WTC11 (cell line): ENCODE measurements around the gene SOS2. TPM values are rescaled to one million over a fixed set of nuclear protein-coding genes. Genes with fewer than 3 reads are reported as not detected.
"Not testable (repeated sequence)": the region's sequence is repeated elsewhere in the genome, so short reads cannot be mapped to it uniquely, and the experiment has no call there.

ENCODE experiments used
- ATAC-seq: fragments of 200-7000 bp; cut with Tn5 transposase; 2 replicates; pipeline ENCODE4 v1.10.0; 2021; ENCODE audit warnings: mild to moderate bottlenecking, moderate library complexity
- CTCF ChIA-PET: fragments of 300-600 bp; sonication (Branson Sonifier 250); formaldehyde crosslinking; loops from one replicate; lab custom pipeline; 2021; ENCODE audit warnings: antibody characterized with exemption; lab: Charles Lee
- POLR2A ChIA-PET: fragments of 350-600 bp; sonication (Branson Sonifier 250); formaldehyde crosslinking; loops from one replicate; lab custom pipeline; 2021; ENCODE audit warnings: antibody characterized with exemption; lab: Charles Lee
- DNase-seq: peaks from one replicate; pipeline ENCODE4 v3.0.0; 2021; ENCODE audit warnings: low spot score
- H3K27ac Mint-ChIP-seq: 2 replicates; pipeline ENCODE4 v1.8.0; 2021; ENCODE audit warnings: mixed read lengths
- H3K27me3 Mint-ChIP-seq: 2 replicates; pipeline ENCODE4 v1.8.0; 2021; ENCODE audit warnings: low read depth, mild to moderate bottlenecking, moderate library complexity, mixed read lengths
- H3K36me3 Mint-ChIP-seq: 2 replicates; pipeline ENCODE4 v1.8.0; 2021; ENCODE audit warnings: mixed read lengths
- H3K4me1 Mint-ChIP-seq: 2 replicates; pipeline ENCODE4 v1.8.0; 2022; ENCODE audit warnings: mixed read lengths
- H3K4me3 Mint-ChIP-seq: 2 replicates; pipeline ENCODE4 v1.8.0; 2021; ENCODE audit warnings: mild to moderate bottlenecking, moderate library complexity, mixed read lengths
- H3K9me3 Mint-ChIP-seq: 2 replicates; pipeline ENCODE4 v1.8.0; 2021; ENCODE audit warnings: mixed read lengths
- AR ChIP-seq: fragments of 250-450 bp; sonication (Bioruptor Pico); IDR thresholded peaks from 2 replicates; pipeline ENCODE4 v1.9.0; 2021; ENCODE audit warnings: mild to moderate bottlenecking
- CREM ChIP-seq: sonication (generic); formaldehyde crosslinking; IDR thresholded peaks from 2 replicates; pipeline ENCODE4 v1.8.1; 2022; ENCODE audit warnings: mild to moderate bottlenecking, missing genetic modification reagents, moderate library complexity
- CTCF ChIP-seq: fragments of 200-600 bp; IDR thresholded peaks from 2 replicates; pipeline ENCODE4 v1.8.0; 2022; ENCODE audit warnings: antibody characterized with exemption
- FOXJ3 ChIP-seq: sonication (generic); formaldehyde crosslinking; IDR thresholded peaks from 2 replicates; pipeline ENCODE4 v1.9.0; 2021; ENCODE audit warnings: missing genetic modification reagents, mild to moderate bottlenecking, borderline replicate concordance
- FOXP1 ChIP-seq: sonication (generic); formaldehyde crosslinking; IDR thresholded peaks from 2 replicates; pipeline ENCODE4 v1.8.0; 2022; ENCODE audit warnings: missing genetic modification reagents, mild to moderate bottlenecking, moderate library complexity, borderline replicate concordance
- JAZF1 ChIP-seq: fragments of 250-450 bp; sonication (Bioruptor Pico); IDR thresholded peaks from 2 replicates; pipeline ENCODE4 v1.9.0; 2021; ENCODE audit warnings: moderate library complexity, mild to moderate bottlenecking, inconsistent platforms
- MAX ChIP-seq: sonication (generic); formaldehyde crosslinking; IDR thresholded peaks from 2 replicates; pipeline ENCODE4 v1.8.0; 2022; ENCODE audit warnings: mild to moderate bottlenecking, missing genetic modification reagents
- NFYB ChIP-seq: sonication (generic); formaldehyde crosslinking; conservative IDR thresholded peaks from 2 replicates; pipeline ENCODE4 v1.8.0; 2022; ENCODE audit warnings: low read depth, missing genetic modification reagents
- NR2C2 ChIP-seq: sonication (generic); formaldehyde crosslinking; IDR thresholded peaks from 2 replicates; pipeline ENCODE4 v1.8.0; 2022; ENCODE audit warnings: mild to moderate bottlenecking, missing genetic modification reagents
- PRDM15 ChIP-seq: sonication (generic); formaldehyde crosslinking; IDR thresholded peaks from 2 replicates; pipeline ENCODE4 v1.8.0; 2022; ENCODE audit warnings: missing genetic modification reagents
- RORB ChIP-seq: fragments of 250-450 bp; sonication (Bioruptor Pico); IDR thresholded peaks from 2 replicates; pipeline ENCODE4 v1.9.0; 2021; ENCODE audit warnings: mild to moderate bottlenecking
- SP1 ChIP-seq: sonication (generic); formaldehyde crosslinking; conservative IDR thresholded peaks from 2 replicates; pipeline ENCODE4 v1.8.1; 2022; ENCODE audit warnings: missing genetic modification reagents
- ZNF317 ChIP-seq: sonication (generic); formaldehyde crosslinking; IDR thresholded peaks from 2 replicates; pipeline ENCODE4 v1.8.1; 2023; ENCODE audit warnings: low read depth, mild to moderate bottlenecking, moderate library complexity, missing genetic modification reagents, borderline replicate concordance
- ZNF396 ChIP-seq: fragments of 250-450 bp; sonication (Bioruptor Pico); IDR thresholded peaks from 2 replicates; pipeline ENCODE4 v1.8.0; 2021; ENCODE audit warnings: mild to moderate bottlenecking, moderate library complexity, borderline replicate concordance
- ZNF532 ChIP-seq: fragments of 250-450 bp; sonication (Bioruptor Pico); IDR thresholded peaks from 2 replicates; pipeline ENCODE4 v1.9.0; 2021; ENCODE audit warnings: mild to moderate bottlenecking, borderline replicate concordance
- total RNA-seq: library from RNA; stranded (reverse); gene quantifications from 3 replicates; pipeline ENCODE4 v1.2.3, GENCODE V29; 2021

SOS2 gene
- total RNA-seq, 1 experiment from 2014 or later, result 11.0 TPM

- CTCF ChIA-PET, result not testable (repeated sequence)
Observed at GRCh38 chr14:50167381-50167780, 64.0 kb downstream of the SOS2 start.

GRCh38 chr14:50156111-50156510, 75.3 kb downstream of the SOS2 start:
- H3K27ac Mint-ChIP-seq, result no peak overlapping the region
- POLR2A ChIA-PET, result no interaction called here
- TF ChIP-seq ZNF532, result no peak
- no peak for TF ChIP-seq NFYB (CRISPR knock-in tag)
- TF ChIP-seq FOXJ3, result no peak
- TF ChIP-seq AR (CRISPR knock-in tag), result no peak
- TF ChIP-seq PRDM15, result no peak
- TF ChIP-seq MAX (CRISPR knock-in tag), result no peak
- TF ChIP-seq JAZF1 (CRISPR knock-in tag), result no peak
- no peak for TF ChIP-seq ZNF317 (CRISPR knock-in tag)
- TF ChIP-seq SP1 (CRISPR knock-in tag), result no peak
- TF ChIP-seq CTCF, result no peak
- TF ChIP-seq RORB (CRISPR knock-in tag), result no peak
- TF ChIP-seq CREM (CRISPR knock-in tag), result no peak
- no peak for TF ChIP-seq ZNF396 (CRISPR knock-in tag)
- TF ChIP-seq NR2C2 (CRISPR knock-in tag), result no peak
- no peak for TF ChIP-seq FOXP1 (CRISPR knock-in tag)
- TF ChIP-seq, all 79 proteins: peak for 0
- peaks cover 8% of the 10 kb centered on the region; the same call in 1 of the 2 replicates for H3K36me3 Mint-ChIP-seq
- H3K27me3 Mint-ChIP-seq, result no peaks in the 10 kb centered on the region
- DNase-seq (no peak), ATAC-seq (no peak)
- no peaks in the 10 kb centered on the region for H3K4me1 Mint-ChIP-seq
- no peaks in the 10 kb centered on the region for H3K9me3 Mint-ChIP-seq
- no peak overlapping the region for H3K4me3 Mint-ChIP-seq
- CTCF ChIA-PET, result no interaction called here

More at GRCh38 chr14:50167381-50167780, 64.0 kb downstream of the SOS2 start:
- DNase-seq, H3K4me3 Mint-ChIP-seq, ATAC-seq, POLR2A ChIA-PET, H3K27ac Mint-ChIP-seq, H3K4me1 Mint-ChIP-seq, H3K27me3 Mint-ChIP-seq, H3K9me3 Mint-ChIP-seq, H3K36me3 Mint-ChIP-seq: not testable (repeated sequence)
